ENCODE results near the gene ARMC5.
"Not testable (repeated sequence)": the region's sequence is repeated elsewhere in the genome, so short reads cannot be mapped to it uniquely, and the experiment has no call there.

The ARMC5 gene

DNA sequence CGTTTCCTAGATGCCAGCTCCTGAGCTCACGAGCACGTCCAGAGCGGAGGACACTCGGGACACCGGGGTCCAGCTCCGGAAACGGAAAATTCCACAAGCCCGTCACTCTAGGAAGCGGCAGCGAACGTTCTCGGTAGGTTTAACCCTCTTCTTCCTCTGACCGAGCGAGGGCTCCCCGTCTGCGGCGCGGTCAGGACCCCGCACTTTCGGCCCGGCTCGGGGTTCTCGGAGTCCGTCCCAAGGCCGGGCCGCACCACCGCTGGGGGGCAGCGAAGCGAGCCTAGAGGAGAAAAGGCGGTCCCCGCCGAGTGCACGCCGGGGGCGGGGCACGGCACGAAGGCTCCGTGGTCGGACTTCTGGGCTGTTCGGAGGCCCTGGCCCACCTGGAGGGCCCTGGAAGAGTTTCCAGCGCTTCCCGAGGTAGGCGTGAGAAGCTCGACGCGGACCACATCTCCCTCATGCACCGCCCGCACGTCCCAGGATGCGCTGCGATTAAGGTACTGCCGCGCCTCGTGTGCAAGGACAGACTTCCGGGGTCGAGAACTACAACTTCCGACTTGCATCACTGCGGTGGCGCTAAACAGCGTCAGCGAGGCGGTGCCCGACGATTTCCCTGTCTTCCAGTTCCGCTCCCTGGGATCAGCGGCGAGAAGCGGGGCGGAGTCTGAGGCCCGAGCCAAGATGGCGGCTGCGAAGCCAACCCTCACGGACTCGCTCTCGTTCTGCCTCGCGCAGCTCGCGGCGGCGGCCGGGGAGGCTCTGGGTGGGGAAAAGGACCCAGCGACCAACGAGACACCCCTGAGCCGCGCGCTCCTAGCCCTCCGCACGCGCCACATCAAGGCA, at the start of gene ARMC5:
ARMC5 (plus strand) TSS at position 658 of the 843 bp plus-strand sequence; CDS start at position 682, 24 bp downstream.
- peak; percentile 97 for DNase-seq

DNA sequence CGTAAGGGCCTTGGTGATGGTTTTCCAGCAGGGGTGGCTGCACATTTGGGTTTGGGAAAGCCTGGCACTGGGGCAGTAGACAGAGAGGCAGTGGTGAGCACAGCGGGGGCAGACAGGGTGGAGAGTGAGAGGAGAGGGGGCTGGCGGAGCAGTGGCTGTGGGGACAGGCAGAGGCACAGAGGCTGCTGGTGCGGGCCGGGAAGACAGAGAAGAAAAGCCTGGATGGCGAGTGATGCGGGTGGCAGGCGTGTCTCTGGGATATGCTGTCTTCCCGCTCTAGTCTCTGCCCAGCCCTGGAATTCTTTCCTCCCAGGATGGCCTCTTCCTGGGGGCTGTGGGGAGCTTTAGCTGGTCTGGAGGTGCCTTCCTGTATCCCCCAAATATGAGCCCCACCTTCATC, 49.2 kb upstream of the ARMC5 start:
- DNase-seq, result no peak

- DNase-seq, result no peak
These were observed 48.1 kb upstream of the ARMC5 start for GRCh38 chr16:31411024-31411844.

GRCh38 chr16:31412750-31413149, 46.6 kb upstream of the ARMC5 start:
- DNase-seq, result no peak

GRCh38 chr16:31413381-31413780, 45.9 kb upstream of the ARMC5 start:
- no peak for DNase-seq

DNA sequence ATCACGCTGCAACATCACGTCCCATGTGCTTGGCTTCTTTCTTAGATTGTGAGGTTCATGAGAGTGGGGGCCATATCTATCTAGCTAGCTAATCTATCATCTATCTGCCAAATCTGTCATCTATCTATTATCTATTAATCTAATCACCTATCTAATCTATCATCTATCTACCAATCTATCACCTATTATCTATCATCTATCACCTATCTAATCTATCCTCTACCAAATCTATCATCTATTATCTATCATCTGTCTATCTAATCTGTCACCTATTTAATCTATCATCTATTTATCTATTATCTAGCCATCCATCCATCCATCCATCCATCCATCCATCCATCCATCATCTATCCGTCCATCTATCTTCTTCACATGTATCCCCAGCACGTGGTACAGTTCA, 45.4 kb upstream of the ARMC5 start:
- no peak for DNase-seq

DNA sequence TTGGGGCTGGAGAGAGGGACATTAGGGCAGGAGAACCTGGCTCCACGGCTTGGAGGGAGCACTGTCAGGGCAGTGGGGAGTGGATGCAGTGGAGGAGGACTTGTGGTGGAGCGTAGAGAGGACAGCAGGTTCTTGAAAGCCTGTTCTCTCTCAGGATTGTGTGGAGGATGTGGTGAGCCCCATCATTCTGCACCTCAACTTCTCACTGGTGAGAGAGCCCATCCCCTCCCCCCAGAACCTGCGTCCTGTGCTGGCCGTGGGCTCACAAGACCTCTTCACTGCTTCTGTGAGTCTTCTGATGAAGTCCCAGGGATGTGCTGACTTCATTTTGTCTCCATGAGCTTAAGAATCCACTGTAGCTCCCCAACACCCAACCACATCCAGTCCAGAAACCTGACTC, 44.6 kb upstream of the ARMC5 start:
- DNase-seq, result peak; percentile 32

DNA sequence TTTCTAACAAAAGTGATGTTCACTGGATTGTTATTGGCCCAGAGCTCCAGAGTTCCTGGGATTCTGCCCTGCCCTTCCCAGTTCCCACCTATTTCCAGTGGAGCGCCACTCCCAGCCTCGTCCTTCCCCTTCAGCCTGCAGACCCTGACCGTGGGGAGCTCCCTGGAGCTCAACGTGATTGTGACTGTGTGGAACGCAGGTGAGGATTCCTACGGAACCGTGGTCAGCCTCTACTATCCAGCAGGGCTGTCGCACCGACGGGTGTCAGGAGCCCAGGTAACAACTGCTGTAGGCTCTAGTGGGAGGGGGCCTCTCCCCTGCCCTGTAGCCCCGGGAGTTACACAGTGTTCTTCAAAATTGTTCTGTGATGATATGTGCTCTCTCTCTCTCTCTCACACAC, 42.9 kb upstream of the ARMC5 start:
- DNase-seq, result no peak

DNA sequence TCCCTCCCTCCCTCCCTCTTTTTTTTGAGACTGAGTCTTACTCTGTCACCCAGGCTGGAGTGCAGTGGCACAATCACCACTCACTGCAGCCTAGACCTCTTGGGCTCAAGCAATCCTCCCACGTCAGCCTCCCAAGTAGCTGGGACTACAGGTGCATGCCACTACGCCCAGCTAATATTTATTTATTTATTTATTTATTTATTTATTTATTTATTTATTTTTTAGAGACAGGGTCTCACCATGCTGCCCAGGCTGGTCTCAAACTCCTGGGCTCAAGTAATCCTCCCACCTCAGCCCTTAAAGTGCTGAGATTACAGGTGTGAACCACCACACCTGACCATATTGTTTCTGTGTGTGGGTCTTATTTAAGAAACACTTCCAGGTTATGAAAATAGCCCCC, 42.3 kb upstream of the ARMC5 start:
- DNase-seq, result not testable (repeated sequence)

- no peak for DNase-seq
These were observed 41.4 kb upstream of the ARMC5 start for GRCh38 chr16:31417916-31418315.

- no peak for DNase-seq
These were observed 39.3 kb upstream of the ARMC5 start for GRCh38 chr16:31420037-31420436.

DNA sequence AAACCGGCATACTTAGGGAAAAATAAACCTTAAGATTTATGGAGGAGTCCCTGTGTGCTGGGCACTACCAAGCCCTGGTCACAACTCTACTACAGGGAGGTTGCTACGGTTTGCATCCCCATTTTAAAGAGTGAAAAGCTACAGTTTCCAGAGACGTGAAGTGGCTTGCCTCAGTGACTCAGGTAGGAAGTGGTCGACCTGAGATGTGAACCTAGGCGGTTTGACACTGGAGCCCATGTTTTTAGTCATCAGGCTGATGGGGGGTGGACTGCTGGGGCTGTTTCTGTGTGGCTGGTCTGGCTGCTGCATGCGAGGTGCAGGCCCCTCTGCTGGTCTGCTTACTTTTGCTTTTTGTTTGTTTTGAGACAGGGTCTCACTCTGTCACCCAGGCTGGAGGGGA, 37.7 kb upstream of the ARMC5 start:
- DNase-seq, result peak; percentile 47

- no peak for DNase-seq
These were observed 36.1 kb upstream of the ARMC5 start for GRCh38 chr16:31423241-31423640.

DNA sequence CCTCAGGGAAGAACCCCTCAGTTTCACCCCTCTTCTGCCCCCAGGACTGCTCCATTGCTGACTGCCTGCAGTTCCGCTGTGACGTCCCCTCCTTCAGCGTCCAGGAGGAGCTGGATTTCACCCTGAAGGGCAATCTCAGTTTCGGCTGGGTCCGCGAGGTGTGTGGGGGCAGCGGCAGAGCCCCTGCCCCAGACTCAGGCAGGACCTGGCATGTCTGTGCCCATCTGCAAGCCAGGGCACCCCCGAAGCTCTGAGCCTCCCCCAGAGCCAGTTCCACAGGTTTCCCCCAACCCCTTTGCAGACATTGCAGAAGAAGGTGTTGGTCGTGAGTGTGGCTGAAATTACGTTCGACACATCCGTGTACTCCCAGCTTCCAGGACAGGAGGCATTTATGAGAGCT, 35.5 kb upstream of the ARMC5 start:
- DNase-seq, result no peak

DNA sequence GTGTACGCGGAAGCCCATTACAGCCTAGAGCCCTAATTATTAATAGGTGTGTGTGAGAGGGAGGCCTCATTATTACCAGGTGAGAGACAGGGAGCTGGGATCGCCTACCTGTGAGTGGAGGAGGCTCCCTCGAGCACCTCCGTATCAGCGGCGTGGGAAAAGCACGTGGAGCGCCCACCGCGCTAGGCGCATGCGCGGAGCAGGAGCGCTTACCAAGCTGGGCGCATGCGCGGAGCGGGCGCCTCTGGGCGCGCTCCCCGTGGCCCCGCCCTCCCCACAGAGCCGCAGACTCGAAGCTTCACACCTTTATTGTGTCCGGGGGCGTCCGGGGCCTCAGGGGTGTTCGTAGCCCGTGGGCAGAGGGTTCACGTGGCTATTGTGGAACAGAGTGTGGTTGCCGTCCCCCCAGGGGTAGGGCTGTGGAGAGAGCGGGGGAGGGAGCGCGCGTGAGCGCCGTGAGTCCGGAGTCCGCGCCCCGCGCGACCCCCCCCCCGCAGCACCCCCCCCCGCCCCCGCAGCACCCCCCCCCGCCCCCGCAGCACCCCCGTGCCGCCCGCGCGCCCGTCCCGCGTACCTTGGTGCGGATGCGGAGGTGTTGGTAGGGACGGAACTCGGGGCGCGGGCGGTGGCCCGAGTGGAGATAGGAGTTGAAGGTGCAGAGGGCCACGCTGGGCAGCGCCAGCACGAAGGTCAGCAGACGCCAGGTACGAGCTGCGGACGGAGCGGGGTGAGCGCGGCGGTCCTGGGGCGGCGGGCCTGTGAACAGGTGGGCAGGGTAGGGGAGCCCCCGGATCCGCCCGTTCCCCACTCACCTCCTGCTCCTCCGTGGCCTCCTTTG, 31.6 kb upstream of the ARMC5 start:
- DNase-seq, result peak; percentile 77

- DNase-seq, result no peak
These were observed 31.1 kb upstream of the ARMC5 start, which contains the start of gene COX6A2 for GRCh38 chr16:31428279-31428597. COX6A2 (minus strand) TSS chr16:31428360; CDS start chr16:31428325, 35 bp downstream.

DNA sequence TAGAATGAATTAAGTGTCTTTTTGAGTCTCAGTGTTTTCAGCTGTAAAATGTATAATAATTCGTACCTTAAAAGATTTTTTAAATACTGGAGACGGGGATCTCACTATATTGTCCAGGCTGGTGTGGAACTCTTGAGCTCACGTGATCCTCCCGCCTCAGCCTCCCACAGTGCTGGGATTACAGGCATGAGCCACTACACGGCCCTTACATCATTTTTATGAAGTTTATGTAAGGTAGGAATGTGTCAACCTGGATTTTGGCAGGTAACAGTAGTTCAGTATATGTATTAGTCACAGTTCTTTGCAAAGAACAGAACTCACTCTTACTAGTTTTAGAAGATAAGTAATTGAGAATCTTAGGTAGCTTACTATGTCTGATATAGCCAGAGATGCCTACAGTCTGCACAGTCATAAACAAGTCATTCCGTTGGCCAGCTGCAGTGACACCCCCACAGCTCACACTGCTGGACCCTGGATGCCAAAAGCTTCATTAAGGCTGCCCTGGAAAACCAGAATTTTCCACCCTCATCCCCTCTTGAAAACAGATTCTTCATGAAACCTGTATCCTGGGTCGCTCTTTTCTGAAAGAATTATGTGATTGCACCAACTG, 30.6 kb upstream of the ARMC5 start:
- no peak for DNase-seq

DNA sequence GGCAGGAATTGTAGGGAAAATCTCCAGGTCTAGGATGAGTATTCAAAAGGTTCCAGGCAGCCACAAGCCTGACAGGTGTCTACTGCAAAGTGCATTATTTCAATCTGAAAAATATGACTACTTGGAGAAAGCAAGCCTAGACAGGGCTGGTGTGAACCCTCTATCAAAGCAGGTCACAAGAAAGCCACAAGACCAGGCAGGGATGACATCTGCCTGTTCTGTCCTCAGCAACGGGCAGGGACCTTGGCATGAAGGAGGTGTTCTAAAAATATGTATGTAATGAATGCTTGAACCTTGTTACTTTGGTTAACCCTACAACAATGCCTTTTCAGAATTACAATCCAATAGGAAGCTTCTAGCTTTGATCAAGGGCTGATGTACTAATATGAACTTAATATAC, 30.0 kb upstream of the ARMC5 start:
- DNase-seq, result no peak

- no peak for DNase-seq
These were observed 29.5 kb upstream of the ARMC5 start for GRCh38 chr16:31429796-31430195.

DNA sequence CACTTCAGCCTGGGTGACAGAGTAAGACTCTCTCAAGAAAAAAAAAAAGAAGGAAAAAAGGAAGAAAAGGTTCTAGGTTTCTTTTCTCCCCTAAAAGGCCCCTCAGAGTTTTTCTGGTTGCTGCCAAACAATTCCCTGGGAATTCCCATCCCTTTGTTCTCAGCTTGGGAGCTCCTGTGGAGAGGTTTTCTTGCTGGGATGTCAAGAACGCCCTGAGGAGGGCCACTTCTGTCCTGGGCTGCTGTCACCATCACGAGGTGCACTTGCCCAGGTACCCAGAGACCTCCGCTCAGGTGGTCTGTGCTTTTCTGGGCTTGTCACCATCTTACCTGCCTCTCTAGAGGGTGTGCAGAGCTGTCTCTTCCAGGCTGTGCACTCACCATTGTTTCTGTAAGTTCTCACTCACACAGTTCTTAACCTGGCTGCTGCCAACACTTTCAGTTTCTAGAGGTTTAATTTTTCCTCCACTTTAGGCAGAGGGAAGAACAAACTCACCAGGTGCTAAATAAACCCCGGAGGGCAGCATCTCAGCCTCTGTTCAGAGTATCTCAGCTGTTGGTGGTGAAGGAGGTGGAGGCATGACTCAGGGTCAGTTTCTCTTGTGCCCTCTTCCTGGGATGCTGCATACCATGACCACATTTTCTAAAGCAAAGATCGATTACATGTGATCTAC, 28.8 kb upstream of the ARMC5 start:
- DNase-seq, result no peak

DNA sequence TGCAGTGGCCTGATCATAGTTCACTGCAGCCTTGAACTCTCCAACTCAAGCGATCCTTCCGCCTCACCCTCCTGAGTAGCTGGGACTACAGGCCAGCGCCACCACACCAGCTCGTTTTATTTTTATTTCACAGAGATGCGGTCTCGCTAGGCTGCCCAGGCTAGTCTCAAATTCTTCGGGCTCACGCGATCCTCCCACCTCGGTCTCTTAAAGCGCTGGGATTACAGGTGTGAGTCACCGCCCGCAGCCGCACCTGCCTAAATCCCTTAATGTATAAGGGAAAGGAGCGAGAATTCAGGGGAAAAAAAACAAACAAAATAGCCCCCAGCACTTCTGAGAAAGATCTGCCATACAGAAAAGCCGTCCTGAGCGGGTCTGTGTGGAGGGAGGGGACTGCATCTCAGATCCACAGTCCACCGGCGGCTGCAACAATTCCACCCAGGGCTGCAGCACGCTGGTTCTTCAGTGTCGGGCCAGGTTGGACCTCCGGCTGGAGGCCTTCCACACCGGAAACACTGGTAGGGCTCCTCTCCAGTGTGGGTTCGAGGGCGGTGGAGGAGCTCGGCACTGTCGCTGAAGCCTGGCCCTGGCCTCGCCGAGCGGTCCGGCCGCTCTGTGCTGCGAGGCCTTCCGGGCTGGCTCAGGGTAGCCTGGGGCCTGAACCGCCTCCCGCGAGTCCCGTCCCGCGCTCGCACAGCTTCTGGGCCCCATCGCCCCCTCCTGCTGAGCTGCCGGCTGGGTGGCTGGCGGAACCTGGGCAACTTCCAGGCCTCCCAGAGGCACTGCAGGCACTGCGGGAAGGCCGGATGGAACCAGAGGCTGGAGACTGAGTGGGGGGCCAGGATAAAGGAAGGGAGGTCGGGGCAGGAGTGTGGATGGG, 23.7 kb upstream of the ARMC5 start:
- DNase-seq, result no peak

Data from CD4-positive, alpha-beta T cell treated with Interleukin-10 for 1 hour (primary cell).